H9 (cell line): ENCODE results near the gene MDGA2. TPM values are rescaled to one million over a fixed set of nuclear protein-coding genes. Genes with fewer than 3 reads are reported as not detected.

Experiments used
- DNase-seq: peaks from one replicate; pipeline ENCODE4 v3.0.0-alpha.2; 2017
- H2AFZ ChIP-seq: one replicate; pipeline ENCODE4 v1.6.1; 2013; ENCODE audit warnings: mild to moderate bottlenecking, low read length, control low read depth, moderate library complexity
- H2AK5ac ChIP-seq: 2 replicates; pipeline ENCODE4 v1.6.1; 2013; ENCODE audit warnings: low read length, control low read depth, mixed read lengths; ENCODE audit not compliant: insufficient read length
- H2BK120ac ChIP-seq: one replicate; pipeline ENCODE4 v1.6.1; 2013; ENCODE audit warnings: low read depth, mild to moderate bottlenecking, low read length, control low read depth, inconsistent platforms; ENCODE audit not compliant: poor library complexity, severe bottlenecking
- H2BK12ac ChIP-seq: 2 replicates; pipeline ENCODE4 v1.6.1; 2013; ENCODE audit warnings: low read length, control low read depth, mixed read lengths, low read depth; ENCODE audit not compliant: insufficient read length
- H2BK15ac ChIP-seq: 2 replicates; pipeline ENCODE4 v1.6.1; 2013; ENCODE audit warnings: low read depth, low read length, control low read depth
- H2BK20ac ChIP-seq: one replicate; pipeline ENCODE4 v1.6.1; 2013; ENCODE audit warnings: low read depth, mild to moderate bottlenecking, low read length, control low read depth, inconsistent platforms; ENCODE audit not compliant: poor library complexity, severe bottlenecking
- H2BK5ac ChIP-seq: 2 replicates; pipeline ENCODE4 v1.6.1; 2013; ENCODE audit warnings: low read length, control low read depth, mixed read lengths; ENCODE audit not compliant: insufficient read length
- H3K14ac ChIP-seq: 2 replicates; pipeline ENCODE4 v1.6.1; 2013; ENCODE audit warnings: low read length, control low read depth; ENCODE audit not compliant: insufficient read depth
- H3K18ac ChIP-seq: 2 replicates; pipeline ENCODE4 v1.6.1; 2013; ENCODE audit warnings: low read depth, mild to moderate bottlenecking, mixed read lengths, low read length, control low read depth; ENCODE audit not compliant: insufficient read length
- H3K23ac ChIP-seq: 2 replicates; pipeline ENCODE4 v1.6.1; 2013; ENCODE audit warnings: low read length, control low read depth, mixed read lengths, low read depth; ENCODE audit not compliant: insufficient read length
- H3K23me2 ChIP-seq: 2 replicates; pipeline ENCODE4 v1.6.1; 2013; ENCODE audit warnings: low read depth, mild to moderate bottlenecking, mixed read lengths, low read length, control low read depth; ENCODE audit not compliant: insufficient read length, poor library complexity, severe bottlenecking
- H3K27ac ChIP-seq: 2 replicates; pipeline ENCODE4 v1.5.1; 2013; ENCODE audit warnings: low read length, control low read depth, mixed read lengths, low read depth; ENCODE audit not compliant: insufficient read length
- H3K27me3 ChIP-seq: 2 replicates; pipeline ENCODE4 v1.6.1; 2013; ENCODE audit warnings: low read length, control low read depth, inconsistent platforms; ENCODE audit not compliant: insufficient read depth
- H3K4ac ChIP-seq: 2 replicates; pipeline ENCODE4 v1.6.1; 2013; ENCODE audit warnings: low read depth, mild to moderate bottlenecking, control low read depth, inconsistent platforms, low read length, moderate library complexity
- H3K4me1 ChIP-seq: 2 replicates; pipeline ENCODE4 v1.6.1; 2013; ENCODE audit warnings: low read length, control low read depth, inconsistent platforms; ENCODE audit not compliant: insufficient read depth
- H3K4me2 ChIP-seq: 2 replicates; pipeline ENCODE4 v1.6.1; 2013; ENCODE audit warnings: low read length, control low read depth, mixed read lengths; ENCODE audit not compliant: insufficient read length, insufficient read depth
- H3K56ac ChIP-seq: 2 replicates; pipeline ENCODE4 v1.6.1; 2013; ENCODE audit warnings: low read depth, mild to moderate bottlenecking, mixed read lengths, low read length, control low read depth; ENCODE audit not compliant: insufficient read length
- H3K79me1 ChIP-seq: 2 replicates; pipeline ENCODE4 v1.6.1; 2013; ENCODE audit warnings: low read depth, mild to moderate bottlenecking, moderate library complexity, low read length, control low read depth, inconsistent platforms; ENCODE audit not compliant: insufficient read depth, poor library complexity, severe bottlenecking
- H3K79me2 ChIP-seq: 2 replicates; pipeline ENCODE4 v1.6.1; 2013; ENCODE audit warnings: low read length, control low read depth, inconsistent platforms; ENCODE audit not compliant: insufficient read depth
- H3K9ac ChIP-seq: 2 replicates; pipeline ENCODE4 v1.6.1; 2013; ENCODE audit warnings: low read length, control low read depth, mixed read lengths; ENCODE audit not compliant: insufficient read length; ENCODE audit errors: extremely low read depth
- H3K9me3 ChIP-seq: one replicate; pipeline ENCODE4 v1.6.1; 2013; ENCODE audit warnings: low read depth, low read length, inconsistent platforms; ENCODE audit not compliant: control insufficient read depth
- H3T11ph ChIP-seq: one replicate; pipeline ENCODE4 v1.6.1; 2013; ENCODE audit warnings: mild to moderate bottlenecking, low read length, control low read depth, inconsistent platforms
- H4K20me1 ChIP-seq: one replicate; pipeline ENCODE4 v1.6.1; 2013; ENCODE audit not compliant: control insufficient read depth, insufficient read length, insufficient read depth
- H4K5ac ChIP-seq: 2 replicates; pipeline ENCODE4 v1.6.1; 2013; ENCODE audit warnings: low read depth, mild to moderate bottlenecking, mixed read lengths, low read length, control low read depth; ENCODE audit not compliant: insufficient read length
- H4K8ac ChIP-seq: replicated peaks from 2 replicates; pipeline ENCODE4 v1.6.1; 2013; ENCODE audit warnings: low read length, control low read depth, mixed read lengths, low read depth; ENCODE audit not compliant: insufficient read length
- H4K91ac ChIP-seq: 2 replicates; pipeline ENCODE4 v1.6.1; 2013; ENCODE audit warnings: low read depth, mild to moderate bottlenecking, moderate library complexity, mixed read lengths, low read length, control low read depth; ENCODE audit not compliant: insufficient read length
- H3K27ac Mint-ChIP-seq, 3 experiments: 2 replicates in 2 of 3; 3 replicates in 1 of 3; pipeline ENCODE4 v1.8.0; 2020 to 2021; ENCODE audit warnings: mixed read lengths in 3 of 3, mild to moderate bottlenecking in 1 of 3, moderate library complexity in 1 of 3
- H3K27me3 Mint-ChIP-seq: 2 replicates; pipeline ENCODE4 v1.8.0; 2021; ENCODE audit warnings: low read depth, mild to moderate bottlenecking, moderate library complexity, mixed read lengths
- H3K36me3 Mint-ChIP-seq, 3 experiments: 2 replicates in 2 of 3; 3 replicates in 1 of 3; pipeline ENCODE4 v1.8.0; 2020 to 2021; ENCODE audit warnings: low read depth in 3 of 3, mixed read lengths in 3 of 3; ENCODE audit not compliant: insufficient read depth in 1 of 3
- H3K4me1 Mint-ChIP-seq, 2 experiments: 2 replicates each; pipeline ENCODE4 v1.8.0; 2020; ENCODE audit warnings: mixed read lengths in 2 of 2
- H3K4me3 Mint-ChIP-seq, 2 experiments: 2 replicates in 1 of 2; 3 replicates in 1 of 2; pipeline ENCODE4 v1.8.0; 2020 to 2021; ENCODE audit warnings: mild to moderate bottlenecking in 2 of 2, mixed read lengths in 2 of 2, moderate library complexity in 1 of 2
- H3K9me3 Mint-ChIP-seq, 2 experiments: 2 replicates in 1 of 2; 3 replicates in 1 of 2; pipeline ENCODE4 v1.8.0; 2020; ENCODE audit warnings: mild to moderate bottlenecking in 2 of 2, mixed read lengths in 2 of 2, moderate library complexity in 1 of 2
- CTCF ChIP-seq: fragments of 200-600 bp; sonication (generic); conservative IDR thresholded peaks from 3 replicates; pipeline ENCODE4 v1.8.0; 2021; ENCODE audit warnings: antibody characterized with exemption, mild to moderate bottlenecking
- WGBS: extraction: QIAGEN DNeasy Blood & Tissue Kit; methylation state at CpG from one replicate; pipeline ENCODE4 v1.1.7; 2013; ENCODE audit warnings: missing lambda C conversion rate, low lambda C conversion rate, mixed read lengths; ENCODE audit not compliant: insufficient read length; ENCODE audit errors: extremely low coverage; 5-methylcytosine and 5-hydroxymethylcytosine counted together
- total RNA-seq: library from RNA; stranded (reverse); gene quantifications from 2 replicates; pipeline ENCODE4 v1.2.1, GENCODE V29; 2021

MDGA2 gene
- total RNA-seq, 1 experiment from 2014 or later, result 1.9 TPM

GRCh38 chr14:47155395-47155794 lies 520.0 kb downstream of the MDGA2 start:
- Histone ChIP-seq H3K4me2 (no peak overlapping the region), H3K23ac (no peak overlapping the region), H4K5ac (no peak overlapping the region), H3K27me3 (no peaks in the 10 kb centered on the region), H3K56ac (no peak overlapping the region), H2BK120ac (no peak overlapping the region), H3T11ph (no peak overlapping the region), H3K4ac (no peak overlapping the region), H3K9ac (no peak overlapping the region), H2AK5ac (no peak overlapping the region), H3K23me2 (no peaks in the 10 kb centered on the region), H3K14ac (no peak overlapping the region), H3K9me3 (no peaks in the 10 kb centered on the region), H4K20me1 (no peaks in the 10 kb centered on the region), H4K8ac (no peak overlapping the region), H4K91ac (no peak overlapping the region), H3K79me1 (no peaks in the 10 kb centered on the region), H3K27ac (no peak overlapping the region), H3K4me1 (no peaks in the 10 kb centered on the region), H2BK15ac (no peak overlapping the region), H2BK5ac (no peak overlapping the region), H3K18ac (no peak overlapping the region), H3K79me2 (no peaks in the 10 kb centered on the region), H2AFZ (no peak overlapping the region), H2BK20ac (no peak overlapping the region), H2BK12ac (no peak overlapping the region)
- Mint-ChIP-seq H3K27ac (no peak overlapping the region), H3K4me3 (no peak overlapping the region), H3K36me3 (no peaks in the 10 kb centered on the region; a peak in 1 of 7 replicates), H3K4me1 (no peaks in the 10 kb centered on the region), H3K27me3 (no peaks in the 10 kb centered on the region), H3K9me3 (no peaks in the 10 kb centered on the region)
- no CpG with 5 or more reads among the region's 13 CpGs for WGBS
- TF ChIP-seq CTCF, result no peak
- DNase-seq, result no peak
